Breast epithelium (tissue), 3 donors: ENCODE data around the gene BRD2.

Experiments used
- CTCF ChIP-seq, 3 donors: fragments of 450-650 bp; IDR thresholded peaks; one replicate each; pipeline ENCODE4 v1.5.1; 2016 to 2017; ENCODE audit warnings: antibody characterized with exemption in 3 of 3, mild to moderate bottlenecking in 3 of 3, moderate library complexity in 3 of 3
- POLR2AphosphoS5 ChIP-seq, 3 donors: sonication (generic); formaldehyde crosslinking; IDR thresholded peaks; one replicate each; pipeline ENCODE4 v1.6.1; 2017; ENCODE audit warnings: antibody characterized with exemption in 3 of 3

DNA sequence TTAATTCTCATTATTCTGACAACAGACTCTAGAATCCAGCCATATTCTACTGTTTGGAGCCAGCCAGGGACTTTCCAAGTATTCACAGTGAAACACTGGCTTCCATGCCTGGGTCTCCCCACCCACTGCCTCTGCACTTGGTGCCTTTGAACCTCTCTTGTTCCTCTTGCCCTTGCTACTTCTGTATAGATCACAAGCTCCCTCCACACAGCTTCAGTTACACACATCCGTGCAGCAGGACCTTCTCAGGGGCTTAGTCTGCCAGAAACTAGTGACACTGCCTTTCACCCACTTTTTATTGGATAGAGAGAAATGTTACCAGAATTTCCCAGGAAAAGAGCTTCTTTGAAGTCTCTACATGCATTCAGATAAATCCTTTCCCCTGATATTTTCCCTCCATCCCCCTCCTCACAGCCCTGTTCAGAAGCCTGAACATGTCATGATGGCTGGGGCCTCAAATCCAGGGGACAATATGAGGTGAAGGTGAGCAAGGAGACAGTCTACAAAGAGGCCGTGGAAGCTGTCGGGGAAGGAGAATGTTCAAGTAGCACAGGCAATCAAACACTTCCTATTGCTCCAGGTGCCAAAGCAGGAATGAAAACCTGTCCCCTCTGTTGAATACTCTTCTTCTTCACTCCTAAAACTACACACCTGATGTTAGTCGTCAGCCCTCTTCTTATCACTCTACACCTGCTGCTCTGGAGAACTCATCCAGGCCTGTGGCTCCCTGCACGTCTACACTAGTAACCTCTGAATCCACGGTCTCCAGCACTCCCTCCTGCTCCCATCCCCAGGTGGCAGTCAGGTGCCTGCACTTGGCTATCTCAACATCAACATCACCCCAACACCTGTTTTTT, 61.2 kb downstream of the BRD2 start:
- TF ChIP-seq CTCF (IDR thresholded peaks at IDR 0.05), result no peak
- no peak for TF ChIP-seq POLR2AphosphoS5 (IDR thresholded peaks at IDR 0.05)
